A673 (cell line): ENCODE data around the gene IMMP2L. TPM values are rescaled to one million over a fixed set of nuclear protein-coding genes. Genes with fewer than 3 reads are reported as not detected.
A peak's percentile ranks its signal among the peaks of the same experiment; 100 is the strongest.

ENCODE experiments used
- BruUV-seq: library from RNA; stranded (reverse); fragments of 400-500 nt; replicated peaks from 2 replicates; lab custom pipeline; 2021; lab: Mats Ljungman, UMichigan
- CTCF ChIA-PET: fragments of 300-600 bp; sonication (Branson Sonifier 250); formaldehyde crosslinking; loops from one replicate; lab custom pipeline; 2022; ENCODE audit warnings: antibody characterized with exemption; lab: Charles Lee
- POLR2A ChIA-PET: fragments of 300-600 bp; sonication (Branson Sonifier 250); formaldehyde crosslinking; loops from one replicate; lab custom pipeline; 2022; ENCODE audit warnings: antibody characterized with exemption; ENCODE audit not compliant: low non-redundant PET; lab: Charles Lee
- DNase-seq: peaks from one replicate; pipeline ENCODE4 v3.0.0-alpha.2; 2015; ENCODE audit warnings: low spot score
- H3K27ac ChIP-seq: fragments of 200-600 bp; sonication (generic); 2 replicates; pipeline ENCODE4 v1.5.1; 2016; ENCODE audit warnings: mixed run types, low read depth, mild to moderate bottlenecking, mixed read lengths, antibody characterized with exemption, low read length; ENCODE audit not compliant: poor library complexity, severe bottlenecking
- H3K27me3 ChIP-seq: fragments of 200-600 bp; sonication (generic); replicated peaks from 2 replicates; pipeline ENCODE4 v1.6.1; 2017; ENCODE audit warnings: mixed run types, low read depth, mild to moderate bottlenecking, mixed read lengths, antibody characterized with exemption, low read length; ENCODE audit not compliant: insufficient read depth, poor library complexity
- H3K36me3 ChIP-seq: fragments of 200-600 bp; sonication (generic); 2 replicates; pipeline ENCODE4 v1.6.1; 2016; ENCODE audit warnings: mixed run types, mild to moderate bottlenecking, mixed read lengths, antibody characterized with exemption, low read length; ENCODE audit not compliant: insufficient read depth, poor library complexity, severe bottlenecking
- H3K4me1 ChIP-seq: fragments of 200-600 bp; sonication (generic); 2 replicates; pipeline ENCODE4 v1.6.1; 2017; ENCODE audit warnings: mixed run types, mild to moderate bottlenecking, mixed read lengths, antibody characterized with exemption, low read length; ENCODE audit not compliant: insufficient read depth, poor library complexity, severe bottlenecking
- H3K4me3 ChIP-seq: fragments of 200-600 bp; sonication (generic); 2 replicates; pipeline ENCODE4 v1.5.1; 2016; ENCODE audit warnings: low read depth, mixed run types, mild to moderate bottlenecking, mixed read lengths, low read length; ENCODE audit not compliant: poor library complexity, severe bottlenecking
- H3K9me3 ChIP-seq: fragments of 200-600 bp; sonication (generic); 2 replicates; pipeline ENCODE4 v1.6.1; 2016; ENCODE audit warnings: mixed run types, low read depth, mild to moderate bottlenecking, mixed read lengths, antibody characterized with exemption, low read length; ENCODE audit not compliant: poor library complexity, severe bottlenecking
- EZH2 ChIP-seq: fragments of 200-600 bp; sonication (generic); IDR thresholded peaks from 2 replicates; pipeline ENCODE4 v1.6.1; 2017; ENCODE audit warnings: borderline replicate concordance, low read depth, mild to moderate bottlenecking, mixed read lengths, antibody characterized with exemption, low read length; ENCODE audit not compliant: poor library complexity, severe bottlenecking
- intact Hi-C: fragments of 100-400 bp; cut with micrococcal nuclease; formaldehyde crosslinking; loops from one replicate; pipeline ENCODE4 v1.10.0; 2022; ENCODE audit not compliant: unreplicated experiment
- total RNA-seq: library from RNA; stranded (reverse); gene quantifications from 2 replicates; pipeline ENCODE4 v1.2.3, GENCODE V29; 2021
- TF ChIP-seq, protein P1 (sequence below): fragments of 300-800, 200-600 bp; sonication (generic); conservative IDR thresholded peaks from 2 replicates; pipeline ENCODE4 v1.5.1; 2017; ENCODE audit warnings: low read depth, mild to moderate bottlenecking, antibody characterized with exemption, low read length, moderate library complexity, mixed read lengths

IMMP2L gene
- total RNA-seq, 1 experiment from 2014 or later = 10.0 TPM

DNA sequence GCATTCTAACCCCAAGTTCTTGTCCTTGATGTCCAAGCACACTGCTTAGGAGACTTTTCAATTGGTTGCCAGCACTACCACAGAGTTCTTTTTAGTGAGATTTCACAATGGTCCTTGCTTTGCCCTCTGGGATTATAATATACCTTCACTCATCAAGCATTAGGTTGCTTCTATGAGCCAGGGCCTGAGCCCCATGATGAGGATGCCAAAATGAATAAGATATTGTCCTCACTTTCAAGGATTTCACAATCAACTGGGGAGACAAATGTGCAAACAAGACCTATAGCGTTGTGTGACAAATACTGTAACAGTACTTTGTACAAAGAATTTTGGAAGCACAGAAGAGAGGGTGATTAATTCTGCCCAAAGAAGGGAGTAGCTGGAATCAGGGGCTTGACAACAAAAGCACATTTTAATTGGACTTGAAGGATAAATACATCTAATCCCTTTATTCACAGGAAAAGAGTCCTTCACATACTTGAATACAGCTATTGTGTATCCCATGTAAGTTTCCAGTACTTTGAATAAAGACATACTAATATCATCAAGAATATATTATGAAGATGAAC is 734.9 kb downstream of the IMMP2L start:
- ChIA-PET CTCF (no interaction called here), POLR2A (no interaction called here)
- intact Hi-C loops = no loop called here
- Histone ChIP-seq H3K4me3 (no peak overlapping the region), H3K27ac (no peak overlapping the region), H3K9me3 (no peaks in the 10 kb centered on the region), H3K36me3 (no peaks in the 10 kb centered on the region), H3K4me1 (no peaks in the 10 kb centered on the region), H3K27me3 (peaks cover 6% of the 10 kb centered on the region)
- TF ChIP-seq, protein P1, sequence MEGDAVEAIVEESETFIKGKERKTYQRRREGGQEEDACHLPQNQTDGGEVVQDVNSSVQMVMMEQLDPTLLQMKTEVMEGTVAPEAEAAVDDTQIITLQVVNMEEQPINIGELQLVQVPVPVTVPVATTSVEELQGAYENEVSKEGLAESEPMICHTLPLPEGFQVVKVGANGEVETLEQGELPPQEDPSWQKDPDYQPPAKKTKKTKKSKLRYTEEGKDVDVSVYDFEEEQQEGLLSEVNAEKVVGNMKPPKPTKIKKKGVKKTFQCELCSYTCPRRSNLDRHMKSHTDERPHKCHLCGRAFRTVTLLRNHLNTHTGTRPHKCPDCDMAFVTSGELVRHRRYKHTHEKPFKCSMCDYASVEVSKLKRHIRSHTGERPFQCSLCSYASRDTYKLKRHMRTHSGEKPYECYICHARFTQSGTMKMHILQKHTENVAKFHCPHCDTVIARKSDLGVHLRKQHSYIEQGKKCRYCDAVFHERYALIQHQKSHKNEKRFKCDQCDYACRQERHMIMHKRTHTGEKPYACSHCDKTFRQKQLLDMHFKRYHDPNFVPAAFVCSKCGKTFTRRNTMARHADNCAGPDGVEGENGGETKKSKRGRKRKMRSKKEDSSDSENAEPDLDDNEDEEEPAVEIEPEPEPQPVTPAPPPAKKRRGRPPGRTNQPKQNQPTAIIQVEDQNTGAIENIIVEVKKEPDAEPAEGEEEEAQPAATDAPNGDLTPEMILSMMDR = no peak
- TF ChIP-seq EZH2 = no peak
- peak; percentile 51 for DNase-seq
- BruUV-seq = no TSS peak

DNA sequence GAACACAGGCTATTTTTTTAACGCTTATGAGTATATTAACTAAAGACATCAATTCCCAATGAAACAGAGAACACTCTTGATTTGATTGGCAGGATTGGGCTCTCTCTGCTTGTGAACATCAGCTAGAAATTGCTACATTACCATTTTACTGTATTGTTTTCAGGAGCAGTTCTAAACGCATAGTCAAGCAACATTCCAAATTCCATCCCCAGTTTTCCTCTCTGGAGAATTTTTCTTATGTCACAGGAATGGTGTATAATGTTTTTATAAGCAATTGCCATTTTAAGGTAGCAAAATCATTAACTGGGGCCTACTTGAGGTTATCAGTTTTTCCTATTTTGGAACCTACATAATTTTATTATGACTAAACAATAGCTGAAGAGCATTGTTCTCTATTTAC is 748.3 kb downstream of the IMMP2L start:
- no peaks in the 10 kb centered on the region for H3K4me1 ChIP-seq
- no peak for DNase-seq
- no peaks in the 10 kb centered on the region for H3K27me3 ChIP-seq
- no peaks in the 10 kb centered on the region for H3K36me3 ChIP-seq
- H3K27ac ChIP-seq = no peak overlapping the region
- H3K4me3 ChIP-seq = no peak overlapping the region
- no peaks in the 10 kb centered on the region for H3K9me3 ChIP-seq
- intact Hi-C loops = no loop called here
- TF ChIP-seq, protein P1 = no peak
- TF ChIP-seq EZH2 = no peak
- ChIA-PET CTCF (interaction anchor here (0.5 kb wide), 1 partner anchor 19 kb away, joined by 4 read pairs; no protein-coding TSS in a partner anchor), POLR2A (no interaction called here)
- no TSS peak for BruUV-seq

DNA sequence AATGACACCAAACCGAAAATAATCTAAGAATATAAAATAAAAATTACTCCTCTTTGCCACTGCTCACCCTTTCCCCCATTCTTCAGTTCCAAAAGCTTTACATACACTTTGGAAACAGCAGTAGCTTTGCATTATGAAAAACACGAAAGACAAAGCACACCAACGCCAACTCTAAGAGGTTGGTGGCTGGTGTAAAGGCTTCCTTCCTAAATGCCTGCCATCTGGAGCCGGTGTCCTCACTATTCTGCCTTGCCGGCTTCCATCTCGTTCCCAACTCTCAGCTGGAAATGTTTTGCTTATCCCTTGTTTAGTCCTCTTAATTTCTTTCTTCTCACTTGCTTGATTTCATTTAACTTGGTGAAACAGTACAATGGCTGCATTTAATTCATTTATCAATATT is 752.5 kb downstream of the IMMP2L start:
- CTCF ChIA-PET = no interaction called here
- no TSS peak for BruUV-seq
- intact Hi-C loops = no loop called here

More for the DNA sequence above, 752.5 kb downstream of the IMMP2L start:
- Histone ChIP-seq H3K27me3 (no peaks in the 10 kb centered on the region), H3K36me3 (no peaks in the 10 kb centered on the region), H3K4me3 (no peak overlapping the region), H3K4me1 (no peaks in the 10 kb centered on the region), H3K27ac (no peak overlapping the region), H3K9me3 (no peaks in the 10 kb centered on the region)
- POLR2A ChIA-PET = no interaction called here
- no peak for DNase-seq
- TF ChIP-seq, protein P1 = no peak
- no peak for TF ChIP-seq EZH2
